Neuron (in vitro differentiated cells): Measurements from ENCODE around the gene CTPS1.

Experiments used
- H2AFZ ChIP-seq: one replicate; pipeline ENCODE4 v1.6.1; 2013; ENCODE audit warnings: low read depth, mild to moderate bottlenecking, inconsistent platforms, low read length, moderate library complexity
- H3K27me3 ChIP-seq: one replicate; pipeline ENCODE4 v1.6.1; 2013; ENCODE audit warnings: low read length; ENCODE audit not compliant: insufficient read depth
- H3K36me3 ChIP-seq: one replicate; pipeline ENCODE4 v1.6.1; 2013; ENCODE audit warnings: low read length; ENCODE audit not compliant: insufficient read depth
- H3K4me1 ChIP-seq: one replicate; pipeline ENCODE4 v1.6.1; 2013; ENCODE audit warnings: low read length; ENCODE audit not compliant: insufficient read depth
- H3K4me3 ChIP-seq: 2 replicates; pipeline ENCODE4 v1.5.1; 2013; ENCODE audit warnings: mild to moderate bottlenecking, low read length, moderate library complexity
- H3K9me3 ChIP-seq: one replicate; pipeline ENCODE4 v1.6.1; 2013; ENCODE audit warnings: low read length

CTPS1 gene

DNA sequence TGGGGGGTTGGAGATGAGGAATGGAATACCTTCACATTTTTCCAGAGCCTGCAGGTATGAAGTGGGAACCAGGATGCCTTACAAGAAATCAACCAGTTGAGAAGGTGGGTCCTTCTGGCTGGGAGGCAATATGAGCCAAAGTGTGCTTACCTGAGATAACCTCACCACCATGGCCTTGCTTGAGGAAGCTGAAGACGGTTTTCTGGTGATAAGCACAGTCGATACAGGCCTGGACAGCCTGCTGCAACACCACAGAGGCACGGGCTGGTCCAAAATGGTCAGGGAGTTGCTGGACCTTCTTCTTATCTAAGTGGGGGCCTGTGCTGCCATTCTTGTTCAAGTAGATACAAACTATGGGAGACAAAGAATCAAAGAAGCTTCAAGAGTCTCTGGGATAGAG is 69.0 kb downstream of the CTPS1 start:
- Histone ChIP-seq H3K9me3 (no peaks in the 10 kb centered on the region), H2AFZ (no peak overlapping the region), H3K36me3 (peaks cover 49% of the 10 kb centered on the region), H3K27me3 (no peaks in the 10 kb centered on the region), H3K4me1 (no peaks in the 10 kb centered on the region), H3K4me3 (no peak overlapping the region)

DNA sequence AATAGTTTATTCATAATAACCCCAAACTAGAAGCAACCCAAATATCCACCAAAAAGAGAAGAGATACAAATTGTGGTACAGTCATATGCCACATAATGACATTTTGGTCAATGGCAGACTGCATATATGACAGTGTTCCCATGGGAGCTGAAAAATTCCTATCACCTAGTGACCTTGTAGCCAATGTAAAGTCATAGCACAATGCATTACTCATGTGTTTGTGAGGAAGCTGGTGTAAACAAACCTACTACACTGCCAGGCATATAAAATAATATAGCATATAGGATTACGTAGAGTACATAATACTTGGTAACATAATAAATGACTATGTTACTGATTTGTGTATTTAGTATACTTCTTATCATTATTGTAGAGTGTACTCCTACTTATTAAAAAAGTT is 71.5 kb downstream of the CTPS1 start:
- Histone ChIP-seq H3K27me3 (no peaks in the 10 kb centered on the region), H2AFZ (no peak overlapping the region), H3K36me3 (peaks cover 39% of the 10 kb centered on the region), H3K4me3 (no peak overlapping the region), H3K9me3 (peaks cover 1% of the 10 kb centered on the region), H3K4me1 (no peaks in the 10 kb centered on the region)

DNA sequence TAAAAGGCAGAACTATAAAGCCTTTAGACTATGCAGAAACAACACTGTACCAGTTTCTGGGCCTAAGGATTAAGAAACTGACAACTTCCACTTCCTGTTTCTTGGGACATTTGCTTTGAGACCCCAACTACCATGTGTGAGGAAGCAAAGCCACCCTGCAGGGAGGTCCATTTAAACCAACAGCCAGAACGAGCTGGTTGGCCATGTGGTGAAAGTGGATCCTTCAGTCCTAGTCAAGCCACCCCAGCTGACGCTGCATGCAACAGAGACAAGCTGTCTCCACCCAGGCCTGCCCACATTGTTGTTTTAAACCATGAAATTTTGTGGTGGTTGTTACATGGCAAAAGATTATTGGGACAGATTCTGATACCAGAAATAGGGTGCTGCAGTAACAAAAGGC is 73.8 kb downstream of the CTPS1 start:
- Histone ChIP-seq H3K4me1 (no peaks in the 10 kb centered on the region), H3K4me3 (no peak overlapping the region), H2AFZ (no peak overlapping the region), H3K27me3 (no peaks in the 10 kb centered on the region), H3K9me3 (peaks cover 2% of the 10 kb centered on the region), H3K36me3 (peaks cover 22% of the 10 kb centered on the region)

GRCh38 chr1:41056907-41057306 is 77.4 kb downstream of the CTPS1 start:
- Histone ChIP-seq H3K4me1 (no peaks in the 10 kb centered on the region), H3K4me3 (no peak overlapping the region), H2AFZ (no peak overlapping the region), H3K9me3 (peaks cover 12% of the 10 kb centered on the region), H3K27me3 (no peaks in the 10 kb centered on the region), H3K36me3 (peaks cover 20% of the 10 kb centered on the region)
